HCT116 (cell line): ENCODE measurements around the gene ALOX5AP. TPM values are rescaled to one million over a fixed set of nuclear protein-coding genes. Genes with fewer than 3 reads are reported as not detected.

ENCODE experiments used
- ATAC-seq: fragments of 200-7000 bp; cut with Tn5 transposase; 2 replicates; pipeline ENCODE4 v1.9.1; 2020; ENCODE audit warnings: mild to moderate bottlenecking, moderate library complexity
- BruUV-seq: library from RNA; stranded (reverse); fragments of 400-500 nt; replicated peaks from 2 replicates; lab custom pipeline; 2021; lab: Mats Ljungman, UMichigan
- CTCF ChIA-PET: fragments of 300-600 bp; sonication (Branson Sonifier 250); formaldehyde crosslinking; loops from one replicate; lab custom pipeline; 2021; ENCODE audit warnings: antibody characterized with exemption; lab: Charles Lee
- POLR2A ChIA-PET: fragments of 300-600, 350-600 bp; sonication (Branson Sonifier 250); formaldehyde crosslinking; loops from one replicate; lab custom pipeline; 2021; ENCODE audit warnings: antibody characterized with exemption; lab: Charles Lee
- RAD21 ChIA-PET, 2 experiments: fragments of 300-600 bp; sonication (Branson Sonifier 250); formaldehyde crosslinking; loops; one replicate each; lab custom pipeline; 2023; ENCODE audit warnings: low total read pairs in 2 of 2; ENCODE audit not compliant: uncharacterized antibody in 2 of 2, unreplicated experiment in 2 of 2, low non-redundant PET in 1 of 2; lab: Charles Lee
- DNase-seq: peaks from one replicate; pipeline ENCODE4 v3.0.0-alpha.2; 2010; ENCODE audit warnings: low read depth, low spot score
- H2AFZ ChIP-seq: fragments of 200-600 bp; shearing (Covaris generic), sonication (generic); 2 replicates; pipeline ENCODE4 v1.6.1; 2017; ENCODE audit warnings: low read depth, mixed run types, mixed read lengths, antibody characterized with exemption, low read length; ENCODE audit not compliant: poor library complexity, severe bottlenecking
- H3K27ac ChIP-seq: 2 replicates; pipeline ENCODE4 v1.5.1; 2012; ENCODE audit warnings: low read depth, low read length
- H3K27me3 ChIP-seq: fragments of 200-600 bp; sonication (generic); 2 replicates; pipeline ENCODE4 v1.6.1; 2016; ENCODE audit warnings: mixed run types, low read length, mixed read lengths; ENCODE audit not compliant: insufficient read depth
- H3K36me3 ChIP-seq, 2 experiments: fragments of 200-500 bp in 1 of 2; fragments of 200-600 bp in 1 of 2; sonication (Bioruptor generic) in 1 of 2; sonication (generic) in 1 of 2; 2 replicates each; pipeline versions ENCODE4 v1.5.1 to v1.6.1; 2014 to 2016; ENCODE audit warnings: low read length in 2 of 2, inconsistent platforms in 1 of 2, mixed read lengths in 1 of 2, mixed run types in 1 of 2; ENCODE audit not compliant: insufficient read depth in 2 of 2, control insufficient read depth in 1 of 2
- H3K4me1 ChIP-seq, 2 experiments: fragments of 200-600 bp in 1 of 2; sonication (generic) in 1 of 2; 2 replicates each; pipeline versions ENCODE4 v1.5.1 to v1.6.1; 2012 to 2017; ENCODE audit warnings: low read length in 2 of 2, inconsistent platforms in 1 of 2, mild to moderate bottlenecking in 1 of 2, mixed read lengths in 1 of 2, mixed run types in 1 of 2, moderate library complexity in 1 of 2; ENCODE audit not compliant: insufficient read depth in 2 of 2, control insufficient read depth in 1 of 2
- H3K4me2 ChIP-seq: fragments of 200-600 bp; sonication (generic); 2 replicates; pipeline ENCODE4 v1.6.1; 2017; ENCODE audit warnings: mixed run types, low read length, mixed read lengths
- H3K4me3 ChIP-seq, 2 experiments: fragments of 200-600 bp in 1 of 2; sonication (generic) in 1 of 2; replicated peaks in 1 of 2; 2 replicates each; pipeline ENCODE4 v1.5.1; 2011 to 2016; ENCODE audit warnings: low read length in 2 of 2, control low read depth in 1 of 2, low read depth in 1 of 2, mild to moderate bottlenecking in 1 of 2, mixed read lengths in 1 of 2, mixed run types in 1 of 2
- H3K79me2 ChIP-seq: fragments of 200-600 bp; sonication (generic); 2 replicates; pipeline ENCODE4 v1.6.1; 2017; ENCODE audit warnings: mild to moderate bottlenecking, mixed run types, low read length, moderate library complexity, mixed read lengths; ENCODE audit not compliant: insufficient read depth
- H3K9ac ChIP-seq: fragments of 200-600 bp; sonication (generic); 2 replicates; pipeline ENCODE4 v1.6.1; 2016; ENCODE audit warnings: low read length, mixed read lengths
- H3K9me2 ChIP-seq: fragments of 200-600 bp; sonication (generic), shearing (Covaris generic); 2 replicates; pipeline ENCODE4 v1.6.1; 2017; ENCODE audit warnings: mixed run types, mild to moderate bottlenecking, moderate library complexity; ENCODE audit not compliant: insufficient read depth
- H3K9me3 ChIP-seq, 2 experiments: fragments of 200-500 bp in 1 of 2; fragments of 200-600 bp in 1 of 2; sonication (Bioruptor generic) in 1 of 2; sonication (generic) in 1 of 2; 2 replicates each; pipeline ENCODE4 v1.6.1; 2014 to 2017; ENCODE audit warnings: low read length in 2 of 2, mixed read lengths in 2 of 2, inconsistent platforms in 1 of 2, low read depth in 1 of 2, mild to moderate bottlenecking in 1 of 2, mixed run types in 1 of 2, moderate library complexity in 1 of 2; ENCODE audit not compliant: control insufficient read depth in 1 of 2, insufficient read depth in 1 of 2
- H4K20me1 ChIP-seq: fragments of 200-600 bp; sonication (generic), shearing (Covaris generic); 2 replicates; pipeline ENCODE4 v1.6.1; 2017; ENCODE audit warnings: mixed run types, mild to moderate bottlenecking, moderate library complexity; ENCODE audit not compliant: insufficient read depth
- ATF3 ChIP-seq: IDR thresholded peaks from 2 replicates; pipeline ENCODE4 v1.6.1; 2012
- CBX3 ChIP-seq: IDR thresholded peaks from 2 replicates; pipeline ENCODE4 v1.6.1; 2012; ENCODE audit warnings: low read depth
- FOSL1 ChIP-seq: IDR thresholded peaks from 2 replicates; pipeline ENCODE4 v1.6.1; 2012; ENCODE audit warnings: low read depth
- JUND ChIP-seq: IDR thresholded peaks from 2 replicates; pipeline ENCODE4 v1.6.1; 2012
- POLR2AphosphoS5 ChIP-seq: IDR thresholded peaks from 2 replicates; pipeline ENCODE4 v1.6.1; 2011; ENCODE audit warnings: mild to moderate bottlenecking, low read depth, low read length, moderate library complexity
- RAD21 ChIP-seq: IDR thresholded peaks from 2 replicates; pipeline ENCODE4 v1.6.1; 2012; ENCODE audit warnings: low read depth, mild to moderate bottlenecking
- SP1 ChIP-seq: IDR thresholded peaks from 2 replicates; pipeline ENCODE4 v1.6.1; 2012; ENCODE audit warnings: low read depth
- SRF ChIP-seq: IDR thresholded peaks from 2 replicates; pipeline ENCODE4 v1.6.1; 2012; ENCODE audit warnings: low read depth
- TCF7L2 ChIP-seq: IDR thresholded peaks from 2 replicates; pipeline ENCODE4 v1.7.0; 2011; ENCODE audit warnings: borderline replicate concordance, inconsistent platforms; ENCODE audit not compliant: insufficient read depth, insufficient read length; ENCODE audit errors: extremely low read depth
- YY1 ChIP-seq: IDR thresholded peaks from 2 replicates; pipeline ENCODE4 v1.6.1; 2011; ENCODE audit warnings: low read length, low read depth, moderate library complexity, mild to moderate bottlenecking; ENCODE audit not compliant: insufficient replicate concordance; ENCODE audit errors: extremely low read depth
- ZNF274 ChIP-seq: fragments of 200-500 bp; sonication (Bioruptor generic); IDR thresholded peaks from 2 replicates; pipeline ENCODE4 v1.6.1; 2014; ENCODE audit warnings: mild to moderate bottlenecking, low read depth, low read length, inconsistent platforms
- intact Hi-C: fragments of 100-400 bp; cut with micrococcal nuclease; formaldehyde crosslinking; loops from 2 replicates; pipeline ENCODE4 v1.10.0; 2022
- total RNA-seq: library from RNA; stranded (reverse); gene quantifications from one replicate; pipeline ENCODE4 v1.2.1, GENCODE V29; 2021; ENCODE audit not compliant: unreplicated experiment

The ALOX5AP gene
- total RNA-seq, 1 experiment from 2014 or later, result not detected

GRCh38 chr13:30806784-30807183 lies 71.4 kb downstream of the ALOX5AP start:
- Histone ChIP-seq H3K9me3 (no peaks in the 10 kb centered on the region), H3K4me2 (peak overlapping the region; percentile 38; the same call in 1 of the 2 replicates), H3K36me3 (no peaks in the 10 kb centered on the region), H4K20me1 (no peaks in the 10 kb centered on the region), H3K4me3 (no peak overlapping the region), H3K9me2 (no peaks in the 10 kb centered on the region), H3K27ac (no peak overlapping the region; the same call in 1 of the 2 replicates), H3K79me2 (no peaks in the 10 kb centered on the region)
- intact Hi-C loops, result loop anchor here (10.0 kb wide), 2 partner anchors 208 to 462 kb away; no protein-coding TSS in a partner anchor
- no peak for ATAC-seq
- ChIA-PET CTCF (interaction anchor here (1.5 to 6.5 kb wide), 5 partner anchors 11 to 674 kb away, joined by 3 to 46 read pairs (median 11); no protein-coding TSS in a partner anchor), RAD21 (interaction anchor here in 1 of 2 experiments (0.6 kb wide), 1 partner anchor 58 kb away, joined by 3 read pairs; no protein-coding TSS in a partner anchor)
- no TSS peak for BruUV-seq
- TF ChIP-seq YY1 (no peak), ZNF274 (no peak), FOSL1 (peak; percentile 36; the same call in 1 of the 2 replicates), ATF3 (no peak), SP1 (peak; percentile 36; the same call in 1 of the 2 replicates), CBX3 (peak; percentile 31; the same call in 1 of the 2 replicates), SRF (no peak), TCF7L2 (no peak), JUND (peak; percentile 26; the same call in 1 of the 2 replicates), RAD21 (no peak), POLR2AphosphoS5 (no peak)
- TF ChIP-seq, all 23 proteins: peak for 4
- Histone ChIP-seq H3K4me1 (peaks cover 26 to 47% of the 10 kb centered on the region in 2 experiments), H3K27me3 (no peaks in the 10 kb centered on the region), H3K9ac (no peak overlapping the region), H2AFZ (no peak overlapping the region)
- POLR2A ChIA-PET, result interaction anchor here (1.0 to 1.2 kb wide), 2 partner anchors 189 to 239 kb away, joined by 3 read pairs; partner anchors contain the start of gene USPL1
- no peak for DNase-seq
